SU-DHL-6 (cell line): ENCODE data around the gene KCNT2.

ENCODE experiments used
- H2AFZ ChIP-seq: fragments of 200-600 bp; sonication (generic); 2 replicates; pipeline ENCODE4 v1.6.1; 2014; ENCODE audit warnings: low read depth, mild to moderate bottlenecking, moderate library complexity, mixed read lengths, antibody characterized with exemption, low read length; ENCODE audit not compliant: severe bottlenecking
- H3F3A ChIP-seq: fragments of 200-600 bp; shearing (Covaris generic); 2 replicates; pipeline ENCODE4 v1.6.0; 2016; ENCODE audit warnings: antibody characterized with exemption, mild to moderate bottlenecking; ENCODE audit not compliant: insufficient read depth
- H3K27ac ChIP-seq: fragments of 200-600 bp; sonication (generic); 2 replicates; pipeline ENCODE4 v1.5.1; 2016; ENCODE audit warnings: low read depth, mild to moderate bottlenecking, low read length, moderate library complexity, mixed read lengths
- H3K27me3 ChIP-seq: fragments of 200-600 bp; sonication (generic), shearing (Covaris generic); 2 replicates; pipeline ENCODE4 v1.6.0; 2014; ENCODE audit warnings: mild to moderate bottlenecking, low read length
- H3K36me3 ChIP-seq: fragments of 200-600 bp; sonication (generic); 2 replicates; pipeline ENCODE4 v1.6.1; 2014; ENCODE audit warnings: mild to moderate bottlenecking, low read length, mixed read lengths
- H3K4me2 ChIP-seq: fragments of 300-600, 200-600 bp; shearing (Covaris generic), sonication (generic); 2 replicates; pipeline ENCODE4 v1.6.0; 2014; ENCODE audit warnings: low read length, low read depth, mild to moderate bottlenecking; ENCODE audit not compliant: poor library complexity, severe bottlenecking
- H3K4me3 ChIP-seq: fragments of 200-600 bp; sonication (generic); 2 replicates; pipeline ENCODE4 v1.5.1; 2014; ENCODE audit warnings: antibody characterized with exemption, low read length, mild to moderate bottlenecking, mixed read lengths; ENCODE audit not compliant: insufficient read depth, poor library complexity, severe bottlenecking
- H3K79me2 ChIP-seq: fragments of 200-600 bp; sonication (generic); 2 replicates; pipeline ENCODE4 v1.6.1; 2014; ENCODE audit warnings: mild to moderate bottlenecking, low read length, moderate library complexity; ENCODE audit not compliant: insufficient read depth
- H3K9ac ChIP-seq: fragments of 200-600 bp; sonication (generic); 2 replicates; pipeline ENCODE4 v1.7.0; 2014; ENCODE audit warnings: mild to moderate bottlenecking, low read length
- H3K9me2 ChIP-seq: fragments of 200-600 bp; sonication (generic); replicated peaks from 2 replicates; pipeline ENCODE4 v1.6.1; 2014; ENCODE audit warnings: low read length; ENCODE audit not compliant: insufficient read depth
- H3K9me3 ChIP-seq: fragments of 200-600 bp; sonication (generic); 2 replicates; pipeline ENCODE4 v1.6.1; 2014; ENCODE audit warnings: low read length, mixed read lengths; ENCODE audit not compliant: insufficient read depth
- H4K20me1 ChIP-seq: fragments of 200-600 bp; sonication (generic); 2 replicates; pipeline ENCODE4 v1.6.1; 2014; ENCODE audit warnings: low read depth, mild to moderate bottlenecking, antibody characterized with exemption, low read length, moderate library complexity, mixed read lengths
- CTCF ChIP-seq: fragments of 200-600 bp; sonication (generic); IDR thresholded peaks from one replicate; pipeline ENCODE4 v1.5.1; 2017; ENCODE audit warnings: antibody characterized with exemption, mild to moderate bottlenecking, low read length, moderate library complexity; ENCODE audit not compliant: insufficient read depth, poor library complexity, severe bottlenecking
- EZH2phosphoT487 ChIP-seq: fragments of 200-600 bp; sonication (generic), shearing (Covaris generic); conservative IDR thresholded peaks from 2 replicates; pipeline ENCODE4 v1.6.1; 2018; ENCODE audit warnings: mild to moderate bottlenecking, antibody characterized with exemption, low read length, moderate library complexity, mixed read lengths

The KCNT2 gene

GRCh38 chr1:196259316-196259715 lies 348.9 kb downstream of the KCNT2 start:
- H3K9me3 ChIP-seq = no peaks in the 10 kb centered on the region
- H4K20me1 ChIP-seq = no peaks in the 10 kb centered on the region
- H3F3A ChIP-seq = no peaks in the 10 kb centered on the region
- H3K9ac ChIP-seq = no peak overlapping the region
- no peaks in the 10 kb centered on the region for H3K27me3 ChIP-seq
- H3K79me2 ChIP-seq = no peaks in the 10 kb centered on the region
- no peak overlapping the region for H3K4me3 ChIP-seq
- no peak overlapping the region for H3K27ac ChIP-seq
- H3K4me2 ChIP-seq = peak overlapping the region; percentile 45
- H2AFZ ChIP-seq = no peak overlapping the region
- H3K9me2 ChIP-seq = no peaks in the 10 kb centered on the region
- no peak for TF ChIP-seq CTCF
- no peaks in the 10 kb centered on the region for H3K36me3 ChIP-seq

GRCh38 chr1:196255762-196256161 lies 352.5 kb downstream of the KCNT2 start:
- no peak overlapping the region for H2AFZ ChIP-seq
- no peak overlapping the region for H3K9ac ChIP-seq
- no peaks in the 10 kb centered on the region for H4K20me1 ChIP-seq
- TF ChIP-seq CTCF (no peak), EZH2phosphoT487 (no peak)
- H3K79me2 ChIP-seq = no peaks in the 10 kb centered on the region
- no peak overlapping the region for H3K27ac ChIP-seq
- H3K4me3 ChIP-seq = no peak overlapping the region
- H3F3A ChIP-seq = no peaks in the 10 kb centered on the region
- H3K36me3 ChIP-seq = no peaks in the 10 kb centered on the region
- no peaks in the 10 kb centered on the region for H3K9me2 ChIP-seq
- H3K4me2 ChIP-seq = no peak overlapping the region
- H3K9me3 ChIP-seq = no peaks in the 10 kb centered on the region
- H3K27me3 ChIP-seq = no peaks in the 10 kb centered on the region

- Histone ChIP-seq H3K36me3 (0 out of 2 replicates have a peak, but pooled peaks cover 3% of the 10 kb centered on the region), H2AFZ (no peak overlapping the region), H3K27me3 (no peaks in the 10 kb centered on the region), H3K27ac (no peak overlapping the region), H3K4me3 (no peak overlapping the region), H3F3A (no peaks in the 10 kb centered on the region), H3K79me2 (no peaks in the 10 kb centered on the region), H3K4me2 (no peak overlapping the region), H3K9me3 (no peaks in the 10 kb centered on the region), H3K9ac (no peak overlapping the region), H3K9me2 (no peaks in the 10 kb centered on the region), H4K20me1 (no peaks in the 10 kb centered on the region; the same call in 1 of the 2 replicates)
- TF ChIP-seq EZH2phosphoT487 = no peak
- no peak for TF ChIP-seq CTCF
Observed at GRCh38 chr1:196229546-196229945, 378.7 kb downstream of the KCNT2 start.

- H3K4me2 ChIP-seq = no peak overlapping the region
- no peaks in the 10 kb centered on the region for H3K9me3 ChIP-seq
- H3F3A ChIP-seq = peaks cover 5% of the 10 kb centered on the region; the same call in 1 of the 2 replicates
- H3K9me2 ChIP-seq = no peaks in the 10 kb centered on the region
- no peaks in the 10 kb centered on the region for H4K20me1 ChIP-seq
- TF ChIP-seq EZH2phosphoT487 = no peak
- TF ChIP-seq CTCF = no peak
- H3K36me3 ChIP-seq = no peaks in the 10 kb centered on the region
- H3K27ac ChIP-seq = no peak overlapping the region
- H3K9ac ChIP-seq = no peak overlapping the region
- H3K79me2 ChIP-seq = no peaks in the 10 kb centered on the region
- H3K4me3 ChIP-seq = no peak overlapping the region
- no peak overlapping the region for H2AFZ ChIP-seq
- no peaks in the 10 kb centered on the region for H3K27me3 ChIP-seq
Observed at GRCh38 chr1:196214866-196215265, 393.4 kb downstream of the KCNT2 start.
